K562 (cell line): ENCODE data around the gene VARS1. TPM values are rescaled to one million over a fixed set of nuclear protein-coding genes. Genes with fewer than 3 reads are reported as not detected.

Experiments used
- ARNT ChIP-seq, 2 experiments: fragments of 450-650 bp; IDR thresholded peaks; 2 replicates each; pipeline ENCODE4 v1.6.1; 2016; ENCODE audit warnings: mild to moderate bottlenecking in 1 of 2
- ATF6 ChIP-seq: sonication (generic); formaldehyde crosslinking; IDR thresholded peaks from 2 replicates; pipeline ENCODE4 v1.4.0; 2020; ENCODE audit warnings: mild to moderate bottlenecking, missing genetic modification reagents
- ELK3 ChIP-seq: fragments of 450-650 bp; formaldehyde crosslinking; IDR thresholded peaks from 2 replicates; pipeline ENCODE4 v1.4.0; 2020; ENCODE audit warnings: mild to moderate bottlenecking
- LCOR ChIP-seq: sonication (generic); formaldehyde crosslinking; IDR thresholded peaks from 2 replicates; pipeline ENCODE4 v1.8.0; 2022; ENCODE audit warnings: mild to moderate bottlenecking, missing genetic modification reagents
- NCOA1 ChIP-seq: fragments of 450-650 bp; IDR thresholded peaks from 2 replicates; pipeline ENCODE4 v1.6.1; 2016; ENCODE audit warnings: low read depth
- NEUROD1 ChIP-seq: fragments of 150-350 bp; IDR thresholded peaks from 2 replicates; pipeline ENCODE4 v1.6.1; 2014; ENCODE audit warnings: borderline replicate concordance, low read length, low read depth; ENCODE audit not compliant: partially characterized antibody
- TBP ChIP-seq: optimal IDR thresholded peaks from 2 replicates; pipeline ENCODE3; 2011; ENCODE audit warnings: low read depth, low read length, improper control_type of control experiment
- polyA plus RNA-seq, 8 experiments: library from polyadenylated mRNA; depleted of rRNA in 4 of 8; stranded (reverse) in 5 of 8; unstranded in 3 of 8; fragments of >200 nt; fragmentation: Nextera tagmentation in 2 of 8; fragmentation: Illumina TruSeq in 1 of 8; extraction: Ambion mirVana in 2 of 8; extraction: Trizol in 1 of 8; gene quantifications; 2 replicates each; pipeline versions ENCODE4 v1.2.1 to v1.2.3, GENCODE V29; 2011 to 2014; ENCODE audit warnings: inconsistent platforms in 1 of 8, missing spikeins in 1 of 8
- total RNA-seq, 7 experiments: library from RNA; depleted of rRNA in 6 of 7; stranded (reverse); fragments of >200 nt in 6 of 7; fragmentation: Illumina TruSeq in 2 of 7; extraction: Trizol in 2 of 7; gene quantifications; 2 replicates each; pipeline versions ENCODE4 v1.2.1 to v1.2.3, GENCODE V29; 2011 to 2021; ENCODE audit warnings: low replicate concordance in 1 of 7
- TF ChIP-seq, protein P1 (sequence below): sonication (generic); formaldehyde crosslinking; IDR thresholded peaks from 2 replicates; pipeline ENCODE4 v1.8.0; 2022; ENCODE audit warnings: mild to moderate bottlenecking, missing genetic modification reagents
- TF ChIP-seq, protein P2 (sequence below): fragments of 450-650 bp; IDR thresholded peaks from 2 replicates; pipeline ENCODE4 v1.6.1; 2016; ENCODE audit warnings: missing biosample characterization, missing genetic modification characterization

VARS1 gene
- total and polyA plus RNA-seq, 9 of the 15 experiments (the other 6 are each of a cell fraction or from before 2014, with no cell fraction given) = 2.9 to 488 (median 130) TPM

GRCh38 chr6:31831350-31832215, 36.0 kb upstream of the VARS1 start (continued):
- TF ChIP-seq, protein P1, sequence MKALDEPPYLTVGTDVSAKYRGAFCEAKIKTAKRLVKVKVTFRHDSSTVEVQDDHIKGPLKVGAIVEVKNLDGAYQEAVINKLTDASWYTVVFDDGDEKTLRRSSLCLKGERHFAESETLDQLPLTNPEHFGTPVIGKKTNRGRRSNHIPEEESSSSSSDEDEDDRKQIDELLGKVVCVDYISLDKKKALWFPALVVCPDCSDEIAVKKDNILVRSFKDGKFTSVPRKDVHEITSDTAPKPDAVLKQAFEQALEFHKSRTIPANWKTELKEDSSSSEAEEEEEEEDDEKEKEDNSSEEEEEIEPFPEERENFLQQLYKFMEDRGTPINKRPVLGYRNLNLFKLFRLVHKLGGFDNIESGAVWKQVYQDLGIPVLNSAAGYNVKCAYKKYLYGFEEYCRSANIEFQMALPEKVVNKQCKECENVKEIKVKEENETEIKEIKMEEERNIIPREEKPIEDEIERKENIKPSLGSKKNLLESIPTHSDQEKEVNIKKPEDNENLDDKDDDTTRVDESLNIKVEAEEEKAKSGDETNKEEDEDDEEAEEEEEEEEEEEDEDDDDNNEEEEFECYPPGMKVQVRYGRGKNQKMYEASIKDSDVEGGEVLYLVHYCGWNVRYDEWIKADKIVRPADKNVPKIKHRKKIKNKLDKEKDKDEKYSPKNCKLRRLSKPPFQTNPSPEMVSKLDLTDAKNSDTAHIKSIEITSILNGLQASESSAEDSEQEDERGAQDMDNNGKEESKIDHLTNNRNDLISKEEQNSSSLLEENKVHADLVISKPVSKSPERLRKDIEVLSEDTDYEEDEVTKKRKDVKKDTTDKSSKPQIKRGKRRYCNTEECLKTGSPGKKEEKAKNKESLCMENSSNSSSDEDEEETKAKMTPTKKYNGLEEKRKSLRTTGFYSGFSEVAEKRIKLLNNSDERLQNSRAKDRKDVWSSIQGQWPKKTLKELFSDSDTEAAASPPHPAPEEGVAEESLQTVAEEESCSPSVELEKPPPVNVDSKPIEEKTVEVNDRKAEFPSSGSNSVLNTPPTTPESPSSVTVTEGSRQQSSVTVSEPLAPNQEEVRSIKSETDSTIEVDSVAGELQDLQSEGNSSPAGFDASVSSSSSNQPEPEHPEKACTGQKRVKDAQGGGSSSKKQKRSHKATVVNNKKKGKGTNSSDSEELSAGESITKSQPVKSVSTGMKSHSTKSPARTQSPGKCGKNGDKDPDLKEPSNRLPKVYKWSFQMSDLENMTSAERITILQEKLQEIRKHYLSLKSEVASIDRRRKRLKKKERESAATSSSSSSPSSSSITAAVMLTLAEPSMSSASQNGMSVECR = peak; percentile 56
- TF ChIP-seq, protein P2, sequence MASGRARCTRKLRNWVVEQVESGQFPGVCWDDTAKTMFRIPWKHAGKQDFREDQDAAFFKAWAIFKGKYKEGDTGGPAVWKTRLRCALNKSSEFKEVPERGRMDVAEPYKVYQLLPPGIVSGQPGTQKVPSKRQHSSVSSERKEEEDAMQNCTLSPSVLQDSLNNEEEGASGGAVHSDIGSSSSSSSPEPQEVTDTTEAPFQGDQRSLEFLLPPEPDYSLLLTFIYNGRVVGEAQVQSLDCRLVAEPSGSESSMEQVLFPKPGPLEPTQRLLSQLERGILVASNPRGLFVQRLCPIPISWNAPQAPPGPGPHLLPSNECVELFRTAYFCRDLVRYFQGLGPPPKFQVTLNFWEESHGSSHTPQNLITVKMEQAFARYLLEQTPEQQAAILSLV (tag) = peak; percentile 70
- TF ChIP-seq NEUROD1 (peak; percentile 21), LCOR (CRISPR knock-in tag) (0 out of 2 replicates have a peak, but pooled peaks have one; percentile 46), ELK3 (CRISPR knock-in tag) (0 out of 2 replicates have a peak, but pooled peaks have one; percentile 69), TBP (no peak), ARNT (IDR thresholded peaks at IDR 0.05) (0 out of 4 replicates have a peak, but pooled peaks of 1 of the 2 experiments have one; percentile 62), ATF6 (CRISPR knock-in tag) (no peak), NCOA1 (no peak; the same call in 1 of the 2 replicates)
